GM13977 (cell line): ENCODE results near the gene VGLL4.
"Not testable (repeated sequence)": the region's sequence is repeated elsewhere in the genome, so short reads cannot be mapped to it uniquely, and the experiment has no call there.

Experiments
- DNase-seq: peaks from one replicate; pipeline ENCODE4 v3.0.0; 2012; ENCODE audit warnings: low spot score
- CTCF ChIP-seq: IDR thresholded peaks from 2 replicates; pipeline ENCODE4 v1.5.1; 2012; ENCODE audit warnings: mild to moderate bottlenecking, control low read depth; ENCODE audit not compliant: insufficient read depth; ENCODE audit errors: extremely low read depth, missing control alignments
- in situ Hi-C: fragments of 300-500 bp; cut with MboI; formaldehyde crosslinking; loops from one replicate; pipeline ENCODE4 v1.12.0; 2022; ENCODE audit warnings: low sequenced_read_pairs, low pct_unique_long_range_greater_than_20kb, mixed read lengths, inconsistent platforms; ENCODE audit not compliant: unreplicated experiment

Gene VGLL4

GRCh38 chr3:11643605-11644087 is at the start of gene VGLL4:
Gene VGLL4 (minus strand): TSS chr3:11643915. CDS start chr3:11643518, 397 bp downstream.
- TF ChIP-seq CTCF = peak; percentile 19
- in situ Hi-C loops = no loop called here
- DNase-seq = peak; percentile 67

GRCh38 chr3:11692532-11692813 is 48.8 kb upstream of the VGLL4 start:
- no peak for TF ChIP-seq CTCF
- in situ Hi-C loops = no loop called here
- no peak for DNase-seq

GRCh38 chr3:11691767-11692531 is 48.2 kb upstream of the VGLL4 start:
- in situ Hi-C loops = no loop called here
- no peak for TF ChIP-seq CTCF
- DNase-seq = no peak

- no peak for DNase-seq
- in situ Hi-C loops = no loop called here
- TF ChIP-seq CTCF = no peak
These were observed 47.4 kb upstream of the VGLL4 start for GRCh38 chr3:11690863-11691766.

- no peak for TF ChIP-seq CTCF
- no peak for DNase-seq
- in situ Hi-C loops = no loop called here
These were observed 46.0 kb upstream of the VGLL4 start for GRCh38 chr3:11689749-11690148.

GRCh38 chr3:11684980-11685379 is 41.3 kb upstream of the VGLL4 start:
- DNase-seq, in situ Hi-C loops: not testable (repeated sequence)

GRCh38 chr3:11680509-11680908 is 36.8 kb upstream of the VGLL4 start:
- in situ Hi-C loops = no loop called here

More at GRCh38 chr3:11680509-11680908, 36.8 kb upstream of the VGLL4 start:
- TF ChIP-seq CTCF = no peak
- DNase-seq = no peak
